Fibroblast of pulmonary artery (primary cell): ENCODE measurements around the gene LMAN1L.
A peak's percentile ranks its signal among the peaks of the same experiment; 100 is the strongest.

Experiments
- DNase-seq: peaks from one replicate; pipeline ENCODE4 v3.0.0-alpha.2; 2010; ENCODE audit warnings: low read depth
- H3K4me3 ChIP-seq: replicated peaks from 2 replicates; pipeline ENCODE4 v1.5.1; 2011; ENCODE audit warnings: low read depth, mild to moderate bottlenecking, control low read depth, low read length, moderate library complexity
- CTCF ChIP-seq: IDR thresholded peaks from 2 replicates; pipeline ENCODE4 v1.5.1; 2011; ENCODE audit warnings: mild to moderate bottlenecking, control low read depth, low read length, inconsistent platforms; ENCODE audit errors: missing control alignments

The LMAN1L gene

GRCh38 chr15:74787251-74788041 is 25.2 kb upstream of the LMAN1L start:
- H3K4me3 ChIP-seq = no peak overlapping the region
- DNase-seq = peak; percentile 70
- peak; percentile 77 for TF ChIP-seq CTCF

GRCh38 chr15:74788042-74788682 is 24.5 kb upstream of the LMAN1L start:
- no peak for DNase-seq
- no peak overlapping the region for H3K4me3 ChIP-seq
- no peak for TF ChIP-seq CTCF

GRCh38 chr15:74788683-74789151 is 23.9 kb upstream of the LMAN1L start:
- no peak overlapping the region for H3K4me3 ChIP-seq
- TF ChIP-seq CTCF = no peak
- DNase-seq = no peak

GRCh38 chr15:74789171-74789631 is 23.4 kb upstream of the LMAN1L start:
- no peak overlapping the region for H3K4me3 ChIP-seq
- DNase-seq = no peak
- no peak for TF ChIP-seq CTCF

DNA sequence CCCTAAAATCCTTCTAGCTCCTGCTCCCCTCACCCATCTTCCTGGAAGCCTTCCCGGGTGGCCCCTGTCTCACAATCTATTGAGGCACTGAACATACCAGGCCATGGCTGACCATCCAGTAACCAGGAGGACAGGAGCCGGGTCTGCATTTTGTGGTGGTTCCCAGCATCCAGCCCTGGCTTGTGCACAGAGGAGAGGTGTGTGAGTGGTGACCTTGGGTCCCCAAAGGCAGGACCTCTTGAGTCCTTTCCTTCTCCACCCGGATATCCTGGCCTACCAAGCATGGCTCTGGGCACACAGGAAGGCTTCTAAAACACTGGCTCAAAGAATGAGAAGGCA is 22.9 kb upstream of the LMAN1L start:
- DNase-seq = no peak
- no peak overlapping the region for H3K4me3 ChIP-seq
- no peak for TF ChIP-seq CTCF

- H3K4me3 ChIP-seq = no peak overlapping the region
- peak; percentile 69 for DNase-seq
- no peak for TF ChIP-seq CTCF
Measured at GRCh38 chr15:74790080-74790916, 22.3 kb upstream of the LMAN1L start.
